DOHH2 (cell line): Measurements from ENCODE around the gene BNIPL.

Experiments used
- H3F3A ChIP-seq: fragments of 200-600 bp; sonication (generic), shearing (Covaris generic); 2 replicates; pipeline ENCODE4 v1.6.0; 2016; ENCODE audit warnings: antibody characterized with exemption, mild to moderate bottlenecking; ENCODE audit not compliant: control insufficient read depth, insufficient read depth
- H3K27ac ChIP-seq: fragments of 200-600 bp; sonication (generic); 2 replicates; pipeline ENCODE4 v1.5.1; 2014; ENCODE audit warnings: low read depth, mild to moderate bottlenecking, low read length, moderate library complexity
- H3K27me3 ChIP-seq: fragments of 200-600 bp; sonication (generic); 2 replicates; pipeline ENCODE4 v1.6.1; 2014; ENCODE audit warnings: mild to moderate bottlenecking, low read length, mixed read lengths; ENCODE audit not compliant: control insufficient read depth
- H3K36me3 ChIP-seq: fragments of 200-600 bp; sonication (generic); 2 replicates; pipeline ENCODE4 v1.6.1; 2014; ENCODE audit warnings: mild to moderate bottlenecking, low read length, moderate library complexity, mixed read lengths; ENCODE audit not compliant: control insufficient read depth
- H3K4me1 ChIP-seq: fragments of 200-600 bp; sonication (generic); 2 replicates; pipeline ENCODE4 v1.6.1; 2014; ENCODE audit warnings: mild to moderate bottlenecking, low read length, mixed read lengths; ENCODE audit not compliant: control insufficient read depth
- H3K4me2 ChIP-seq: fragments of 200-600 bp; sonication (generic); 2 replicates; pipeline ENCODE4 v1.6.0; 2014; ENCODE audit warnings: mild to moderate bottlenecking, low read length, moderate library complexity
- H3K4me3 ChIP-seq: fragments of 200-600 bp; sonication (generic); 2 replicates; pipeline ENCODE4 v1.5.1; 2014; ENCODE audit warnings: mild to moderate bottlenecking, low read length, mixed read lengths
- H3K79me2 ChIP-seq: fragments of 200-600 bp; sonication (generic); 2 replicates; pipeline ENCODE4 v1.6.1; 2014; ENCODE audit warnings: mild to moderate bottlenecking, low read length, mixed read lengths; ENCODE audit not compliant: control insufficient read depth
- H3K9me2 ChIP-seq: fragments of 200-600 bp; sonication (generic); replicated peaks from 2 replicates; pipeline ENCODE4 v1.6.1; 2014; ENCODE audit warnings: mild to moderate bottlenecking, low read length, mixed read lengths; ENCODE audit not compliant: control insufficient read depth
- H3K9me3 ChIP-seq: fragments of 200-600 bp; sonication (generic); 2 replicates; pipeline ENCODE4 v1.6.1; 2014; ENCODE audit warnings: antibody characterized with exemption, low read length, mixed read lengths; ENCODE audit not compliant: control insufficient read depth, insufficient read depth
- H4K20me1 ChIP-seq: fragments of 200-600 bp; sonication (generic); 2 replicates; pipeline ENCODE4 v1.6.0; 2014; ENCODE audit warnings: low read depth, mild to moderate bottlenecking, antibody characterized with exemption, low read length, moderate library complexity; ENCODE audit not compliant: control insufficient read depth, insufficient read depth
- CTCF ChIP-seq: fragments of 200-600 bp; sonication (generic); IDR thresholded peaks from one replicate; pipeline ENCODE4 v1.5.1; 2014; ENCODE audit warnings: antibody characterized with exemption, mild to moderate bottlenecking, low read depth, low read length; ENCODE audit not compliant: poor library complexity, severe bottlenecking
- EZH2phosphoT487 ChIP-seq: fragments of 200-600 bp; sonication (generic); IDR thresholded peaks from 2 replicates; pipeline ENCODE4 v1.6.1; 2017; ENCODE audit warnings: borderline replicate concordance, mild to moderate bottlenecking, antibody characterized with exemption, low read length, moderate library complexity, mixed read lengths

The BNIPL gene

GRCh38 chr1:151043163-151043562, 6.8 kb downstream of the BNIPL start:
- no peaks in the 10 kb centered on the region for H3K9me3 ChIP-seq
- H3K36me3 ChIP-seq: no peaks in the 10 kb centered on the region

GRCh38 chr1:151047591-151047924, 11.2 kb downstream of the BNIPL start, which contains the start of gene C1orf56:
Gene C1orf56, plus strand, starts transcription at chr1:151047751. Its CDS starts 97 bp downstream, at chr1:151047848.
- H3K36me3 ChIP-seq: peaks cover 21% of the 10 kb centered on the region
- H3K9me3 ChIP-seq: no peaks in the 10 kb centered on the region
- peaks cover 17% of the 10 kb centered on the region for H3K4me1 ChIP-seq
- no peaks in the 10 kb centered on the region for H3K9me2 ChIP-seq
- no peaks in the 10 kb centered on the region for H3K79me2 ChIP-seq
- peak within 1 kb of the TSS; percentile 87 for H3K4me3 ChIP-seq
- H3F3A ChIP-seq: peaks cover 33% of the 10 kb centered on the region
- H3K4me2 ChIP-seq: peak within 1 kb of the TSS; percentile 92
- TF ChIP-seq CTCF: no peak
- no peak for TF ChIP-seq EZH2phosphoT487
- peaks cover 2% of the 10 kb centered on the region; the same call in 1 of the 2 replicates for H4K20me1 ChIP-seq
- no peak within 1 kb of the TSS for H3K27ac ChIP-seq
- H3K27me3 ChIP-seq: no peaks in the 10 kb centered on the region

More at GRCh38 chr1:151043163-151043562, 6.8 kb downstream of the BNIPL start:
- Histone ChIP-seq H3K4me1 (peaks cover 11% of the 10 kb centered on the region), H3K9me2 (no peaks in the 10 kb centered on the region), H3K27ac (no peak overlapping the region), H3K79me2 (no peaks in the 10 kb centered on the region), H3K4me3 (no peak overlapping the region), H3K4me2 (no peak overlapping the region), H4K20me1 (no peaks in the 10 kb centered on the region), H3F3A (no peaks in the 10 kb centered on the region; the same call in 1 of the 2 replicates), H3K27me3 (no peaks in the 10 kb centered on the region)
- TF ChIP-seq EZH2phosphoT487: no peak
- no peak for TF ChIP-seq CTCF

- H3K4me1 ChIP-seq: peaks cover 17% of the 10 kb centered on the region
- H3K9me2 ChIP-seq: no peaks in the 10 kb centered on the region
- no peak overlapping the region for H3K27ac ChIP-seq
- no peaks in the 10 kb centered on the region for H3K27me3 ChIP-seq
- no peaks in the 10 kb centered on the region for H3K9me3 ChIP-seq
- peaks cover 26% of the 10 kb centered on the region for H3K36me3 ChIP-seq
- peaks cover 38% of the 10 kb centered on the region for H3F3A ChIP-seq
- H4K20me1 ChIP-seq: peaks cover 2% of the 10 kb centered on the region; the same call in 1 of the 2 replicates
- H3K4me3 ChIP-seq: peak overlapping the region; percentile 87
- TF ChIP-seq EZH2phosphoT487 (no peak), CTCF (peak; percentile 75)
- H3K4me2 ChIP-seq: peak overlapping the region; percentile 92
- no peaks in the 10 kb centered on the region for H3K79me2 ChIP-seq
These were observed 11.7 kb downstream of the BNIPL start for GRCh38 chr1:151047925-151048644.
